Right lobe of liver (tissue), 4 donors: ENCODE measurements around the gene AADACL4.

Experiments
- CTCF ChIP-seq, 4 donors: fragments of 200-600 bp in 3 of 4; fragments of 450-650 bp in 1 of 4; IDR thresholded peaks; one replicate each; pipeline versions ENCODE4 v1.5.1 to v1.8.0; 2016 to 2022; ENCODE audit warnings: antibody characterized with exemption in 4 of 4, mild to moderate bottlenecking in 2 of 4
- POLR2A ChIP-seq: fragments of 450-650 bp; IDR thresholded peaks from one replicate; pipeline ENCODE4 v1.6.1; 2017; ENCODE audit warnings: antibody characterized with exemption, mild to moderate bottlenecking
- donor health status: DM: no; HTN: no; CAD: no.
- donor health status: DM: no; HTN: no; CAD: no.
- donor health status: DM: no; HTN: yes; CAD: no.

- TF ChIP-seq CTCF (IDR thresholded peaks at IDR 0.05) (peak in 1 of 4 donors; percentile 6), POLR2A (peak; percentile 10)
Measured at GRCh38 chr1:12614402-12615158, 29.3 kb upstream of the AADACL4 start.
